ENCODE measurements around the gene CNNM2.

Gene CNNM2

DNA sequence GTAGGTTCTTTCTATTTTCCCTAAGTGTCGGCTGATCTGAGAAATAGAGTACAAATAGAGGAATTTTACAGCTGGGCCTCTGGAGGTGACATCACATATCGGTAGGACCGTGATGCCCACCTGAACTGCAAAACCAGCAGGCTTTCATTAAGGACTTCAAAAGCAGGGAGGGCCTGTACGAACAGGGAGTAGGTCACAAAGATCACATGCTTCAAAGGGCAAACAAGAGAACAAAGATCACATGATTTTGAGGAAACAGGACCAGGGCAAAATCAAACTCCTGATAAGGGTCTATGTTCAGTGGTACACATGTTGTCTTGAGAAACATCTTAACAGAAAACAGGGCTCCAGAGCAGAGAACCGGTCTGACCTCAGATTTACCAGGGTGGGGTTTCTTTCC is 88.9 kb downstream of the CNNM2 start:
- DNase-seq, result no peak
- in situ Hi-C loops (cut with MboI; ENCODE audit: low pct_unique_long_range_greater_than_20kb, low sequenced_read_pairs), result no loop called here

DNA sequence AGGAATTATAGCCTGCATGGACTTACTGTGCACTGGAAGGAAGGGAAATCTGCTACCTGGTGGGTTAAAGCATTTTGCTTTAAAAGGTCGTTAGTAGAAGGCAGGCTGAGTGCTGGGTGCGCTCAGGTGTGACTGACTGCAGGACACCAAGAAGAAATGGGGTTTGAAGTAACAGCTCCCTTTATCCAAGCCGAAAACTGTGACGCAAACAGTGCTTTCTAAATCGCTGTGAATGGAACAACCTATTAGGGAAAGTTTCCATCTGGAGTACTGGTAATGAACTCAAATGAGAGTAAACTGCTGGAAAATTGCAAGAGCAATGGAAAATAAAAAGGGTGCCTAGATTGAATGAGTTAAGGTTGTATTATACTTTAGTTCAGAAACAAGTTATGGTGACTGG is 95.3 kb downstream of the CNNM2 start:
- no peak for DNase-seq
- in situ Hi-C loops (cut with MboI; ENCODE audit: low pct_unique_long_range_greater_than_20kb, low sequenced_read_pairs), result no loop called here

DNA sequence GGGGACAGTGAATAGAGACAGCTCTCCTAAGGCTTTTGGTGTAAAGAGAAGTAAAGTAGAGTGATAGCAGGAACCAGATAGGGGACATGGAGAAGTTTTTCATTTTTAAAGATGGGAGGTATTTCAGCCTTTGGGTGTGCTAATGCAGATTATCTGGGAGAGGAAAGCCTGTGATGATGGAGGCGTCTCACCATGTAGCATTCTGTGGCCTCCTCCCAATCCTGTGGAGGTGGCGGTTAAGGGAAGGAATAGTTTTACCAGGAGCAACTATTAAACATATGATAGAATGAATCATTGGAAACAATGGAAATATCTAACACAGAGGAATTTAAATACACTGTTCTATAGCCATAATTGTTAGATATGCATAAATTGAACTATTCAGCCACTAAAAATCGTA is 101.3 kb downstream of the CNNM2 start:
- in situ Hi-C loops (cut with MboI; ENCODE audit: low pct_unique_long_range_greater_than_20kb, low sequenced_read_pairs), result no loop called here
- no peak for DNase-seq

DNA sequence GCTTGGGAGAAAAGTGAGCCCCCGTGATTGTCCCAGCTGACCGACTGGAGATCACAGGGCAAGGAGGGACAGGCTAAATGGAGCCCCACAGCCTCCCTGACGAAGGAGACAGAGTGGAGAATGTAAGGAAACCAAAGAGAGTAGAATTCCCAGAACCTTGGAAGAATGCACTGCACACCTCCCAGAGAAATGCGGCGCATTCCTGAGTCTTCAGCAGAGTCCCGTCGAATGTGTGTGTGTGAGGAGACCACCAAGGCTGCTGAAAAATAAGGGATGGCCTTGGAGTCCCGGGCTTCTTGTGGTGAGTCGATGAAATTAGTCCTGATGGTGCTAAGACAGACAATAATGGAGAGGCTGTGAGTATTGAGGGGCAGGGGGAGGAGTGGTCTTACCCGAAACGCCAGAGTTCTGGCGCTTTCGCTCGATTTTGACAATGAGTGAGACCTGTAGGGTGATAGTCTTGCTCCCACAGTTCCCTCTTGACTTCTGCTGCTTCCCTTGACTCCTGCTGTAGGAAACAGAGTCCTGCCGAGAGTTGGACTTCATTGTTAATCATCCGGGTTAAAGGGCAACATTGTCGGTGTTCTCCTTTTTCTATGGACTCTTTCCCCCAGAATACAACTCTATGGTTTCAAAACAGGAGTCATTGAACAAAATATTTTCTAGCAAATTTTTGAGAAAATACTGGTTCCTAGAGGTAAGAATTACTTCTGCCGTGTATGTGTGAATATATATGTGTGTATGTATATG is 103.2 kb downstream of the CNNM2 start:
- DNase-seq, result no peak
- in situ Hi-C loops (cut with MboI; ENCODE audit: low pct_unique_long_range_greater_than_20kb, low sequenced_read_pairs), result no loop called here

DNA sequence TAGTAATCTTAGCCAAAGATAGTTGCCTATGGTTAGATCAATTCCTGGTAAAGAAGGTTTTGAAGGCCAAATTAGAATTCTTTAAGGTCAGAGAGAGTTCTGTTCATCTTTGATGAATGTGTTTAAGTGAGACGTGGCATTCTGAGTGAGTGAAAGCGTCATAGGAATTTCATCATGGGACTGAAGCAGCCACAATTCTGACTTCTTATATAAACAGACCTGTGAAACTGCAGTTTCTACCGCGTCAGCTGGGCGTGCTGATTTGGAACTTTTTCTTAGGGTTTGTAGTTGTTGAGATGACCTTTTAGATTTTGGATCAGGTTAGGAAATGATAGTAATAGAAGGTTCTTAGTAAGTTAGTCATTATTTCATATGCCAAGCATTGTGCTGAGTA is 103.8 kb downstream of the CNNM2 start:
- in situ Hi-C loops (cut with MboI; ENCODE audit: low pct_unique_long_range_greater_than_20kb, low sequenced_read_pairs), result no loop called here
- no peak for DNase-seq

DNA sequence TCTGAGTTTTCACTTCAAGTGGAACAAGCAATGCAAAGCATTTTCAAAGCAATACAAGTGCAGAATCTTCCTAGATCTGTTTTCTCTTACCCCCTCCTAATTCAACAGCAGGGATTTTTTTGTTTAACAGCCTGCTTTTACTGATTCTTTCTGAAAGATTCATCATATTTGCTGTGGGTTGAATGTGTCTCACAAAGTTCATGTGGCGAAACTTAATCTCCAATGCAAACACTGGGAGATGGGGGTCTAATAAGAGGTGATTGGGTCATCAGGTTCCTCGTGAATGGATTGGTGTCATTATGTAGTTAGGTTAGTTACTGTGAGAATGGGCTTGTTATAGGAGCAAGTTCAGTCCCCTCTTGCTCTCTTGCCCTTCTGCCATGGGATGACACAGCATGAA is 107.6 kb downstream of the CNNM2 start:
- no peak for DNase-seq
- in situ Hi-C loops (cut with MboI; ENCODE audit: low pct_unique_long_range_greater_than_20kb, low sequenced_read_pairs), result no loop called here

DNA sequence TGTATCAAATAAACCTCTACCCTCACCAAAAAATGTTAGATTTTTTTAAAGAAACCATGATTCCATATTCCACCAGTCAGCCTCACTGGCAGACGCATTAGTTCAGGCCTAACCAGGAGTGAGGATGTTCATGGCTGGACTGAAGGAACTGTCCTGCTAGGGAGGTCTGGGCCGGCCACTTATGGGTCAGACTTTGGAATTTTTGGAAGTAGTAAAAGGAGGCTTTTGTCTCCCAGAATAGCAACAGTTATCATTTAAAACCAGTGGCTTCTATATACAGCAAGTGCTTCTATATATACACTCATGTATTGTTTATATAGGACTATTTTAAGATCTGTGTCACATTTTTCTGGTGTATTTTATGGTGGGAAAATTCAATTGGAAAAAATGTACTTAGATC is 120.5 kb downstream of the CNNM2 start:
- no peak for DNase-seq
- in situ Hi-C loops (cut with MboI; ENCODE audit: low pct_unique_long_range_greater_than_20kb, low sequenced_read_pairs), result no loop called here

DNA sequence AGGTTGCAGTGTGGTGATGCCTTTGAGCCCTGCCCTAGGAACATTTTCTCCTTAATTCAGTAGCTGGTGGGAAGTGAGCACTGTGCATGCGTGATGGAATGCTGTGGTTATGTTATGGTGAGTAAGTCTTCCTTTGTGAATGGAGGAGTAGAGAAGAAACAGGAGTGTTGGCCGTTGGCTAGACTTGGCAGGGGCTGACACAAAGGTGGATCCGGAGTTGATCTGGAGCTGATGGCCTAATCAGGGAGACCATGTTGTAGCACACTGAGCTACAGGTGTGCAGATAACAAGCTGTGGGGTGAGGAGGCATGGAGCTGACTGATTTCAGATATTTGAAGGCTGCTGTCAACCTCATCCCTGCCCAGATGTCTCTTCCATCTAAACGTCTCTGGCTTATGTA is 122.3 kb downstream of the CNNM2 start:
- in situ Hi-C loops (cut with MboI; ENCODE audit: low pct_unique_long_range_greater_than_20kb, low sequenced_read_pairs), result no loop called here
- no peak for DNase-seq

DNA sequence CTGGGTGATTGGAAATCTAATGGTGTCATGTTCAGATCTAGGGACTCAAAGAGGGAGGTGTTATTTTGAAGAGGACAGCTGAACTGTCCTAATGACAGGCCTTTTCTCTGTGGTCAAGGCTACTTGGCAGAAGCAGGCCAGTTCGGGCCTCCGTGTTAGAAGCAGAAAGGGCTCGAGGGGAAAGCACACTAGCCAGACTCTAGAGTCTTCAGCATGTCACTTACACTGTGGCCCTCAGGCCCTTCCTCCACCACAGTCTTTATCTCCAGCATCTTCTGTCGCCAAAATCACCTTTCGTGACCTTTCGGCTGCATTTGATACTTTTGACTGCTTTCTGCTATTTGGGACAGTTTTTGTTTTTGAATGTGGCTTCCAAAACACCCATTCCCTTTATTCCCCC is 123.3 kb downstream of the CNNM2 start:
- DNase-seq, result no peak
- in situ Hi-C loops (cut with MboI; ENCODE audit: low pct_unique_long_range_greater_than_20kb, low sequenced_read_pairs), result no loop called here

DNA sequence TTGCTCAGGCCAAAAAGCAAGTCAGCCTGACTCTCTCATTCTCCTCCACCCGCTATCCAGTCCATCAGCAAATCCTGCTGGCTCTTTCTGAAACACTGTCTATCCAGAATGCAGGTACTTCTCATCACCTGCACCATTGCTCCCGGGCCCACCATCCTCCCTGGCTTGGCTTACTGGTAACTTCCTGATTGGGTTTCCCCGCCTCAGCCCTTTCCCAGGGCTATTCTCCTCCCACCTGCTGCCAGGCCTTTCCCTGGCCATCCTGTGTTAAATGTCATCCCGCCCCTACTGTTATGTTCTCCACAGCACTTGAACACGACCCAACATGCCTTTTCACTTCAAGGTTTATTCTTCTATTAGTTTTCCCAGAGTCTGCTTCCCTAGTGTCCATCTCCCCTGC is 124.0 kb downstream of the CNNM2 start:
- in situ Hi-C loops (cut with MboI; ENCODE audit: low pct_unique_long_range_greater_than_20kb, low sequenced_read_pairs), result no loop called here
- DNase-seq, result no peak

DNA sequence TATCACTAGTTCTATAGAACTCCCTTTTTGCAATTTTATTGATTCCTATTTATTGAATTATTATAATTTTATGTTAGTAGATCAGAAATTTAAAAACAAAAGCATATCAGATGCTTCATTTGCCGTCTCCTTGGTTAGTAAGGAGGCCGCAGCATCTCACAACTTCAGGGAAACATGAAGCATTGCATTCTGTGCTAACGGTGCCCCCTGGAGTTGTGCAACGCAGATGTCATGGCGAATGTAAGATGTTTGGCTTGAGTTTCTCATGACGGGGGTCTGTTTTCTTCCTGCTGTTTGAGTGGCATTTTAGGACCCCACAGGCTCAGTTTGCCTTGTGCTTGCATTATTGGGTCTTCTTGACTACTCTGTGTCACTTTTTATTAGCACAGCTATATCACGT is 124.8 kb downstream of the CNNM2 start:
- DNase-seq, result no peak
- in situ Hi-C loops (cut with MboI; ENCODE audit: low pct_unique_long_range_greater_than_20kb, low sequenced_read_pairs), result no loop called here

DNA sequence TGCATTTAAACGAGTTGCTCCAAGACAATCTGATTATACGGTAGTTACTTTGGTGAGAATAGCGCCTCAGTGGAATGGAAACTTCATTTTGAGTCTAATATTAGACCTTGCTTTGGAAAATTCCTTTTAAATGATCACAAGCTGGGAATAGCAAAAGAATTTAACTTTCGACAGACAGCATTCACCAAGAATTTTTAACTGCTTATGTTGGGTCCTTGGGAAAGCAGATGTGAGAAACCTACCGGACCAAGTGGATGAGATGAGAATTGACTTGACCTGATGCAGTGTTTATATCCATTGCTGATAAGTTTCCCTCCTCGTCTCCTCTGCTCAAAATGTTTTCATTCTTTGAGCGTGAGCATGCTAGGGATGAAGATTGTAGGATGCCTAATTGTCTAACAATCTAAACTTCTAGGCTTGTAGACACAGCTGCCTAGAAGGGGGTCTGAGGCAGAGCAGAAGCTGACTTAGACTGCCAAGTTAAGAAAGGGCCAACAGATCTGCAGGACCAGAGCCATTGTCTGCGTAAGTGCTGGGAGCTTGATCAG is 126.9 kb downstream of the CNNM2 start:
- DNase-seq, result no peak
- in situ Hi-C loops (cut with MboI; ENCODE audit: low pct_unique_long_range_greater_than_20kb, low sequenced_read_pairs), result no loop called here

DNA sequence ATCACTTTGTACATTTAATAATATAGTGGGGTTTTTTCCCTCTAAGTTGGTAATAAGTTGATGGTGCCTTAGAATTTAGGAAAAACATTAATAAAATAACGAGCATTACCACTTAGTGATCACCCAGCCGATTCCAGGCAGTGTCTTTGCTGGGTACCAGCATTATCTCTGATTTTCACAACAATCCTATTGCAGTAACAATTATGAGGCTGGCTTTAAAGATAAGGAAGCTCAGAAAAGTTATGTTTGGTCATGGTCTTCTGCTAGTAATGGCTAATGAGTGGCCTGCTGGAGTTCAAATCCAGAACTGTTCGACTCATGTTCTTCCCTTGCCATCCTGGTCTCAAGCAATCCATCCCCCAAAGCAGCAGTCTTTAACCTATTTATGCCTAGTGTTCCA is 127.9 kb downstream of the CNNM2 start:
- DNase-seq, result no peak
- in situ Hi-C loops (cut with MboI; ENCODE audit: low pct_unique_long_range_greater_than_20kb, low sequenced_read_pairs), result no loop called here

DNA sequence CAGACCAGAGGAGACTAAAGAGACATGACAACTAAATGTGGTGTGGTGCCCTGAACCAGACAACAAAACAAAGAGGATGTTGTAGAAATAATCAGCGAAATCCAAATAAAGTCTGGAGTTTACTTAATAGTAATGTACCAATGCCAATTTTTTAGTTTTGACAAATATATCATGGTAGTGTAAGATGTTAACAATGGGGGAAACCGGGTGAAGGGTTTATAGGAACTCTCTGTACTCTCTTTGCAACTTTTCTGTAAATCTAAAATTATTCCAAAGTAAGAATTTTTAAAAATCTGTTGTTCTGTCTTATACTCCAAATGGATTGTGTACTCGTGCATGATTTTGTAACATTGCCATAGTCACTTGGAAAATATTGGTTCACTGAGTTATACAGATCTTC is 129.3 kb downstream of the CNNM2 start:
- DNase-seq, result no peak
- in situ Hi-C loops (cut with MboI; ENCODE audit: low pct_unique_long_range_greater_than_20kb, low sequenced_read_pairs), result no loop called here

DNA sequence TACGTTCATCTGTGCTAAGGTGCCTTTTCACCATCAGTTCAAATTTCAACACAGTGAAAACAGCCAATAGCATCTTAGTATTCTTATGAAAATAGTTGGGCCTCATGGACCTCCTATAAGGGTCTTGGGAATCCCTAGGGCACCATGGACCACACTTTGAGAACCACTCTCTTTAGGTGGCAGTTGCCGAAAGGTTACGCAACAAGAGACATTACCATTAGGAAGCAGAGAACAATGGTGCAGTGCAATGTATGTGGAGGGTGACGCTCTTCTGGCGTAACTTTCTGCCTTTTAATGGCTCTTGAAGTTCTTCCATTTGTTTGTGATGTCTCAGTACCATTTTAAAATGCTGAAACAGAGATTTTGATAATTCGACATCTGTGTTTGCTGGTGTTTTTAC is 131.1 kb downstream of the CNNM2 start:
- in situ Hi-C loops (cut with MboI; ENCODE audit: low pct_unique_long_range_greater_than_20kb, low sequenced_read_pairs), result no loop called here

DNA sequence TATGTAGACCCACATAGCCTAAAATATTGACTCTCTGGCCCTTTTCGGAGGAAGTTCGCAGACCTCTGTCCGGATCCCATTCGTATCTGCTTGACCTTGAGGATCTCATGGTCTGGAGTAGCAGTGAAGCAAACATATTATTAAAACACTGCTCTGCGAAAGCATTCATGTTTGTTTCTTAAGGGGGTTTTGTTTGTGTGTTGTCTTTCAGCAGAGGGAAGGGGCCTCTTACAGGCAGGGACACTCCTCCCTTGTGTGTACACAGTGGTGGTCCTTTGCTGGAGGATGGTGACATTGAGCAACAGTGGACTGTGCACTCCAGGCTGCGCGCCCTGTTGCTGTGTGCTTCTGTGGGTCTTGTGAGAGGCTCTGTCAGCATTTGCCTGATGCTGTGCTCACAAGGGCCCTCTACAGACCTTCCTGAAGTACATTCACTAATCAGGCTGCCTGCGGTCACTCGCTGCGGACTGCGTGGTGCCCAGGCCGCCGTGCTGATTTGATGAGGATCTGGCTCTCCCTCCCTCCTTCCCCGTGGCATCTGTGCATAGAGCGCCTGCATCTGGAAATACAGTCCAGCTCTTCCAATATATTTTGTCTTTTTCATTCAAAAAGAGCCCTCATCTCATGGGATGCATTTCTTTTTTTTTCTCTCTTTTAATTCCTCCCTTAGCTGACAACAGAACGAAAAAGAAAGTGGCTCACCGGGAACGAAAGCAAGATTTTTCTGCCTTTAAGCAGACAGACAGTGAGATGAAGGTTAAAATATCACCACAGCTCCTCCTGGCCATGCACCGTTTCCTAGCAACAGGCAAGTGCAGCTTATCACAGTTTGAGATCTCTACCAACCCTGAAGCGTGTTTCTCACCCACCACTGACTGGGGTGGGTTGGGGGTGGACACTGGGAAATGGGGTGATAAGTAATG is 135.8 kb downstream of the CNNM2 start:
- in situ Hi-C loops (cut with MboI; ENCODE audit: low pct_unique_long_range_greater_than_20kb, low sequenced_read_pairs), result loop anchor here (10.0 to 25.0 kb wide), 2 partner anchors 129 to 317 kb away; partner anchors contain the start of gene WBP1L
- DNase-seq, result peak; percentile 33

More for the DNA sequence above, 131.1 kb downstream of the CNNM2 start:
- no peak for DNase-seq

DNA sequence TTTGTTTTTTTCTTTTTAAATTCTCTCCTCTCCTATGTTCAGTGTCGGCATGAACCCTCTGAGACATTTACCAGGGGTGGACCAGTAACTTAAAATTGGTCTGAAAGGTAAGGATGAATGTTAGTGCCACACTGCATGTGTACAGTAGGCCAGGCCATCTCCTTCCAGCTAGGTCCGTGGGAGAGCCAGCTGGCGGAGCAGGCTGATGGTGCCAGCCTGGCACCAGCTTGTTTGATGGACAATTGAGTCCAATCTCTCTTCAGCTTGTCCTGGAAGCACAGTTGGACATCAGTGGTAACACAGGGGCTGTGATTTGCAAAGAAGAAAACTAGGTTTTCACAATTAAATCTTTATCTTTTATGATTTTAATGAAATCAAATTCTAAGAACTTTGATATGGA is 136.5 kb downstream of the CNNM2 start:
- in situ Hi-C loops (cut with MboI; ENCODE audit: low pct_unique_long_range_greater_than_20kb, low sequenced_read_pairs), result loop anchor here (10.0 to 25.0 kb wide), 2 partner anchors 130 to 317 kb away; partner anchors contain the start of gene WBP1L
- DNase-seq, result no peak

DNA sequence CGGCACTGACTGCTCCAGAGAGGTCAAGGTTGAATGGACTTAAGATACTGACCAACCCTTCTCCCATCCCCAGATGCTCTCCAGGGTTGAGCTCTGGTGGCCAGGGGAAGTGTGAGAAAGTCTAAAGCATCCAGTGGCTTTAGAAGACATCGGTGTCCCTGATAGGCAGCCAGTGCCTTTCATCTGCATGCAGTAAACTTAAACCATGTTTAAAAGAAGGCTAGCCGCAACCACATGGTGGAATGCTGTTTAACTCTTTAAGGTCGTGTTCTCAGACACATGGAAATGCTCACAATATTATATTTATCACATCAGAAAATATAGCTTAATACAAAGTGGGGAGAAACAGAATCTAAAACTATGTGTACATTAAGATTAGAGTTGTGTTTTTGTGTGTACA is 137.0 kb downstream of the CNNM2 start:
- no peak for DNase-seq
- in situ Hi-C loops (cut with MboI; ENCODE audit: low pct_unique_long_range_greater_than_20kb, low sequenced_read_pairs), result loop anchor here (10.0 to 25.0 kb wide), 2 partner anchors 130 to 318 kb away; partner anchors contain the start of gene WBP1L

DNA sequence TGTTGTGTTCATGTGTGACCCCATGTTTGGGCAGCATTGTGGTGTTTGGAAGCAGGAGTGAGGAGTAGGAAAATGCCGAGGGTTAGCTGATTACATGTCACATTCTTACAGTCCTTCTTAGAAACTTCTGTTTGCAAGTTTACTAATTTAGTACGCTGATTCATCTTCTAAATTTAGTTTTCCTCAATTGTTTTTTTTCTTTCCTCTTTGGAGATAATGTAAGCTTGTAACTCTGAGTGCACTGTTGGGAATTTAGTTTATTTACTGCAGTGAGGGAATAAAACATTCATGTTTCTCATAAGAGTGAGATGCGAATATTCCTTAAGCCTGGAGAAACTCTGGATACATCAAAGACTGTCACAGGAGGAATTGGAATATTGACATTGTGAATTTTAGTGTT is 139.9 kb downstream of the CNNM2 start:
- no peak for DNase-seq
- in situ Hi-C loops (cut with MboI; ENCODE audit: low pct_unique_long_range_greater_than_20kb, low sequenced_read_pairs), result loop anchor here (10.0 to 25.0 kb wide), 2 partner anchors 133 to 321 kb away; partner anchors contain the start of gene WBP1L

DNA sequence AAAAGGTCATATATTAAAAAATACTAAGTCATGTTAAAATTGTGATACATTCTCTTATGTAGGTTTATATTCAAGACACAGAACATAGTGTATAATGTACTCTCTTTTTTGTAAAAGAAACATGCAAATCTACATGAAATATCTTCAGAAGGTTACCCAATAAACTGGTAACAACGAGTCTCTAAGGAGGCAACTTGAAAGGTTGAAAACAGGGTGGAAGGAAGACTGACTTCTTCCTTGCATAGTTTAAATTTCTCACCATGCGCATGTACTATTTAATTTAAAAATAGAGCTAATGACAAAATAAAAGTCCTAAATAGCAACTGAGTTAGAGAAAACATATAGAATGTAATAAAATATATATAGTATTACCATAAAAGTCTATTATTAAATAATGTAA is 142.5 kb downstream of the CNNM2 start:
- in situ Hi-C loops (cut with MboI; ENCODE audit: low pct_unique_long_range_greater_than_20kb, low sequenced_read_pairs), result loop anchor here (25.0 kb wide), 1 partner anchor 323 kb away; the partner anchor contains the start of gene WBP1L
- DNase-seq, result no peak
